ENCODE results near the gene PXK.

- TF ChIP-seq EZH2 (IDR thresholded peaks at IDR 0.05; ENCODE audit: borderline replicate concordance, low read length), result no peak
- TF ChIP-seq, protein P1, sequence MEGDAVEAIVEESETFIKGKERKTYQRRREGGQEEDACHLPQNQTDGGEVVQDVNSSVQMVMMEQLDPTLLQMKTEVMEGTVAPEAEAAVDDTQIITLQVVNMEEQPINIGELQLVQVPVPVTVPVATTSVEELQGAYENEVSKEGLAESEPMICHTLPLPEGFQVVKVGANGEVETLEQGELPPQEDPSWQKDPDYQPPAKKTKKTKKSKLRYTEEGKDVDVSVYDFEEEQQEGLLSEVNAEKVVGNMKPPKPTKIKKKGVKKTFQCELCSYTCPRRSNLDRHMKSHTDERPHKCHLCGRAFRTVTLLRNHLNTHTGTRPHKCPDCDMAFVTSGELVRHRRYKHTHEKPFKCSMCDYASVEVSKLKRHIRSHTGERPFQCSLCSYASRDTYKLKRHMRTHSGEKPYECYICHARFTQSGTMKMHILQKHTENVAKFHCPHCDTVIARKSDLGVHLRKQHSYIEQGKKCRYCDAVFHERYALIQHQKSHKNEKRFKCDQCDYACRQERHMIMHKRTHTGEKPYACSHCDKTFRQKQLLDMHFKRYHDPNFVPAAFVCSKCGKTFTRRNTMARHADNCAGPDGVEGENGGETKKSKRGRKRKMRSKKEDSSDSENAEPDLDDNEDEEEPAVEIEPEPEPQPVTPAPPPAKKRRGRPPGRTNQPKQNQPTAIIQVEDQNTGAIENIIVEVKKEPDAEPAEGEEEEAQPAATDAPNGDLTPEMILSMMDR (conservative IDR thresholded peaks at IDR 0.05 in 1 of 2, IDR thresholded peaks at IDR 0.05 in 1 of 2; ENCODE audit: extremely low read depth in 1 of 2, insufficient read depth in 1 of 2, low read depth in 1 of 2, low read length in 2 of 2), result no peak
Measured at GRCh38 chr3:58409663-58410062, 77.0 kb downstream of the PXK start.
